Calu3 (cell line): Measurements from ENCODE around the gene MOB3A. TPM values are rescaled to one million over a fixed set of nuclear protein-coding genes. Genes with fewer than 3 reads are reported as not detected.

Source experiments
- BruUV-seq: library from RNA; stranded (reverse); fragments of 400-500 nt; replicated peaks from 2 replicates; lab custom pipeline; 2021; lab: Mats Ljungman, UMichigan
- CTCF ChIA-PET: fragments of 300-600 bp; sonication (Branson Sonifier 250); formaldehyde crosslinking; loops from one replicate; lab custom pipeline; 2022; ENCODE audit warnings: antibody characterized with exemption; lab: Charles Lee
- DNase-seq: peaks from one replicate; pipeline ENCODE4 v3.0.0; 2022
- H3K27ac Mint-ChIP-seq: one replicate; pipeline ENCODE4 v1.8.0; 2022; ENCODE audit warnings: mixed read lengths; ENCODE audit not compliant: unreplicated experiment
- H3K27me3 Mint-ChIP-seq: one replicate; pipeline ENCODE4 v1.8.0; 2022; ENCODE audit warnings: mixed read lengths; ENCODE audit not compliant: unreplicated experiment
- H3K36me3 Mint-ChIP-seq: one replicate; pipeline ENCODE4 v1.8.0; 2022; ENCODE audit warnings: mild to moderate bottlenecking, moderate library complexity, mixed read lengths; ENCODE audit not compliant: insufficient read depth, unreplicated experiment
- H3K4me1 Mint-ChIP-seq: one replicate; pipeline ENCODE4 v1.8.0; 2022; ENCODE audit warnings: mild to moderate bottlenecking, low read depth, mixed read lengths; ENCODE audit not compliant: unreplicated experiment
- H3K4me3 Mint-ChIP-seq: one replicate; pipeline ENCODE4 v1.8.0; 2022; ENCODE audit warnings: mild to moderate bottlenecking, low read depth, moderate library complexity, mixed read lengths; ENCODE audit not compliant: unreplicated experiment
- H3K9me3 Mint-ChIP-seq: one replicate; pipeline ENCODE4 v1.8.0; 2022; ENCODE audit warnings: low read depth, mixed read lengths; ENCODE audit not compliant: unreplicated experiment
- intact Hi-C: fragments of 100-400 bp; cut with micrococcal nuclease; formaldehyde crosslinking; loops from one replicate; pipeline ENCODE4 v1.10.0; 2022; ENCODE audit not compliant: unreplicated experiment
- total RNA-seq: library from RNA; stranded (reverse); gene quantifications from 2 replicates; pipeline ENCODE4 v1.2.3, GENCODE V29; 2022
- TF ChIP-seq, protein P1 (sequence below): fragments of 200-600 bp; IDR thresholded peaks from one replicate; pipeline ENCODE4 v1.8.0; 2022; ENCODE audit warnings: antibody characterized with exemption; ENCODE audit not compliant: unreplicated experiment

The MOB3A gene
- total RNA-seq, 1 experiment from 2014 or later = 15.8 TPM

DNA sequence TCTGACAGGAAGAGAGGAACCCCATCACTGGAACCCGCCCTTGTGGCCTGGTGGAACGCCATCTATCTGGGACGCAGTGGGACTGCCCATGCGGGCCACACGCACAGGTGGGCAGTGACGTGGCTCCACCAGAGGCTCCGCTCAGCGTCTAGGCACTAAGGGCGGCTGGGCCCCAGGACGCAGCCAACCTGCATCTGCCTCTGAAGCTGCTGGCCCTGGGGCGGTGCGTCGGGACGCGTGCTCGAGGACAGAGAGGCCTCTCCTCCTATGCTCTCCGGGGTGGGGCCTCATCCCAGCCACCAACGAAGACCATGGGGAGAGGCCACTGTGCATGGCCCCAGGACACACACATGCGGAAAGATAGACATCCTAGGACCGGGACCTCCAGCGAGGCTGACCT, 18.7 kb upstream of the MOB3A start:
- intact Hi-C loops = no loop called here
- Mint-ChIP-seq H3K4me1 (no peaks in the 10 kb centered on the region), H3K4me3 (no peak overlapping the region), H3K27me3 (no peaks in the 10 kb centered on the region), H3K27ac (no peak overlapping the region), H3K36me3 (peaks cover 70% of the 10 kb centered on the region), H3K9me3 (no peaks in the 10 kb centered on the region)
- TF ChIP-seq, protein P1, sequence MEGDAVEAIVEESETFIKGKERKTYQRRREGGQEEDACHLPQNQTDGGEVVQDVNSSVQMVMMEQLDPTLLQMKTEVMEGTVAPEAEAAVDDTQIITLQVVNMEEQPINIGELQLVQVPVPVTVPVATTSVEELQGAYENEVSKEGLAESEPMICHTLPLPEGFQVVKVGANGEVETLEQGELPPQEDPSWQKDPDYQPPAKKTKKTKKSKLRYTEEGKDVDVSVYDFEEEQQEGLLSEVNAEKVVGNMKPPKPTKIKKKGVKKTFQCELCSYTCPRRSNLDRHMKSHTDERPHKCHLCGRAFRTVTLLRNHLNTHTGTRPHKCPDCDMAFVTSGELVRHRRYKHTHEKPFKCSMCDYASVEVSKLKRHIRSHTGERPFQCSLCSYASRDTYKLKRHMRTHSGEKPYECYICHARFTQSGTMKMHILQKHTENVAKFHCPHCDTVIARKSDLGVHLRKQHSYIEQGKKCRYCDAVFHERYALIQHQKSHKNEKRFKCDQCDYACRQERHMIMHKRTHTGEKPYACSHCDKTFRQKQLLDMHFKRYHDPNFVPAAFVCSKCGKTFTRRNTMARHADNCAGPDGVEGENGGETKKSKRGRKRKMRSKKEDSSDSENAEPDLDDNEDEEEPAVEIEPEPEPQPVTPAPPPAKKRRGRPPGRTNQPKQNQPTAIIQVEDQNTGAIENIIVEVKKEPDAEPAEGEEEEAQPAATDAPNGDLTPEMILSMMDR = no peak
- DNase-seq = no peak
- CTCF ChIA-PET = no interaction called here
- BruUV-seq = no TSS peak

DNA sequence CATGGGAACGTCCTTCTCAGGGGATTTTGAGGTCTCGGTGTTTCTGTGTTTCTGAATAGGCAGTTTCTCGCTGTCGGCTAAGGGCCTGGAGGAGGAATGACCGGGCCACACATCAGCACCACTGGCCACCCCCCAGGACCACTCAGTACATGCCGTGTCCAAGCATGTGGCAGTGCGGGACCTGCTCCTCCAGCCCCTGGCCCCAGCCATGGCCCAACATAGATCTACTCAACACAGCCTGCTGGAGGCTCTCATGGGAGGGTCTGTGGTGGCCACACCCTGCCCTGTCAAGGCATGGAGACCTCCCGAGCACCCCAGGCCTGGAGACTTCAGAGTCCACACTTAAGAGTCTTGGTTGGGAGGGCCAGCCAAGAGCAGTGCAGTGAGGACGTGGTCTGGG, 18.1 kb upstream of the MOB3A start:
- no peaks in the 10 kb centered on the region for H3K4me1 Mint-ChIP-seq
- intact Hi-C loops = no loop called here
- CTCF ChIA-PET = no interaction called here
- no peak for DNase-seq
- H3K27ac Mint-ChIP-seq = no peak overlapping the region
- TF ChIP-seq, protein P1 = no peak
- no TSS peak for BruUV-seq
- no peak overlapping the region for H3K4me3 Mint-ChIP-seq
- H3K27me3 Mint-ChIP-seq = no peaks in the 10 kb centered on the region
- no peaks in the 10 kb centered on the region for H3K9me3 Mint-ChIP-seq
- peaks cover 69% of the 10 kb centered on the region for H3K36me3 Mint-ChIP-seq

DNA sequence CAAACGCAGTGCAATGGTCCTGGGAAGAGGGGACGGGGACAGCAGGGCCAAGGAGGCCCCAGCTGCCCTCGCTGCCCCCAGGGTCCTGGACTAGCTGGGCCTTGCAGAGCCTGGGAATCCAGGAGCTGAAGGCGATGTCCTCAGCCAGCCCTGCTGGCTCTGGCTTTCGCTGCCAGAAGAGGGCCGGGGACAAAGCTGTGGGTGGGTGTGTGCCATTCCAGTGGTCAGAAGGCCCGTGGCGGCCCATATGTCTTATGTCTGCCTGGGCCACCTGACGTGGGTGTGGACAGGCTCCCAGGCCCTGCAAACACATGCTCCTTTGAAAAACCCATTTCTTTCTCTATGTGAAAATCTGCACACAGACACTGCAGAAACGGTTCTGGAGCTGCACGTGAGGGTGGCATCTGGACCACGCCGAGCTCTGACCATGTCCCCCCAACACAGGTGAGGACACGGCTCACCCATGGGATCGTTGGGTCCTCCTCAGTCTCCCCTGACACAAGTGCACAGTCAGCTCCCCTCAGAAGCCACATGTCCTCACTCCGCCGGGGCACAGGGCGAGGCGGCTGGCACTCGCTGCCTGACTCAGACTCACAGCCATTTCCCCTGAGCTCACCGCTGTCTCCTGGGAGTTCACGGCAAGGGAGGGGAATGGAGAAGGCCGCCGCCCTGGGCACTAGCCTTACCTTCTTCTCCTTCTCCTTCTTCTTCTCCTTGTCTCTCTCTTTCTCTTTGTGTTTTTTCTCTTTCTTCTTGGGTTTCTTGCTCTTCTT, 17.5 kb upstream of the MOB3A start:
- no peak for DNase-seq
- H3K36me3 Mint-ChIP-seq = peaks cover 68% of the 10 kb centered on the region
- no peak overlapping the region for H3K4me3 Mint-ChIP-seq
- no peak overlapping the region for H3K27ac Mint-ChIP-seq
- TF ChIP-seq, protein P1 = no peak
- no TSS peak for BruUV-seq
- H3K27me3 Mint-ChIP-seq = no peaks in the 10 kb centered on the region
- CTCF ChIA-PET = no interaction called here
- intact Hi-C loops = no loop called here
- no peaks in the 10 kb centered on the region for H3K4me1 Mint-ChIP-seq
- no peaks in the 10 kb centered on the region for H3K9me3 Mint-ChIP-seq

DNA sequence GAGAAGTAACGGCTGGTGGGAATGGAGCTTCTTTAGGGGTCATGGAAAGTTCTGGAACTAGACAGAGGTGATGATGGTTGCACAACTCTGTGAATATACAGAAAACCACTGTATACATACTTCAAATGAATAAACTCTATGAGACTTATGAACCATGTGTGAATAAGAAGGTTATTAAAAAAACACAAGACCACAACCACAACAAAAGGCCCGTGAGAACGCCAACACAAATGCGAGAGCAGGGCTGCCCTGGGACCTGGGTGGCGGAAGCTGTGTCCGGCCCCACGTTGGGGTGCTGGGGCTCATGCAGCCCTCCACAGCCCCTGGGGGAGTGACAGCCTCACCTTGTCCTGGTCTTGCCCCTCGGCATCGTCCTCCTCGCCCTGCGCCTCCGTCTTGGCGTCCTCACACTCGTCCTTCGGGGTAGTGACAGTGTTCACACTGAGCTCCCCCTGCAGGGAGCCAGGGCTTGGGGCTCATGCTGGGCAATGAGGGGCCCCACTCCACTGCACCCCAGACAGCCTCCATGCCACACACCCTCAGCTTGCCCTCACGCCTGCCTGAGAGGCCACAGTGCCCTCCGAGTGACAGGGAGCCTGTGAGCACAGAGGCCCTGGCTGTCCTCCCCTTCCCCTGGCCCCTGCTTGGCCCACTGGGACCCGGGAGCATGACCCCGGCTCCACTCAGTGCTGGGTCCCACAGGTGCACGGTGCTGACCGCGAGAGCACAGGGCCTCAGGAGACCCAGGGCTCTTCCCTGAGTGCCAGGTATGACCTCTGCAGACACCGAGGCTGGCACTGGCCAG, 16.6 kb upstream of the MOB3A start:
- Mint-ChIP-seq H3K27me3 (no peaks in the 10 kb centered on the region), H3K4me1 (no peaks in the 10 kb centered on the region), H3K36me3 (peaks cover 68% of the 10 kb centered on the region), H3K4me3 (no peak overlapping the region), H3K9me3 (no peaks in the 10 kb centered on the region), H3K27ac (no peak overlapping the region)
- DNase-seq = no peak
- TF ChIP-seq, protein P1 = no peak
- intact Hi-C loops = no loop called here
- BruUV-seq = no TSS peak
- CTCF ChIA-PET = no interaction called here
